H1 (cell line): ENCODE data around the gene MTFR1L. TPM values are rescaled to one million over a fixed set of nuclear protein-coding genes. Genes with fewer than 3 reads are reported as not detected.

ENCODE experiments used
- CTCF ChIA-PET: fragments of 300-600 bp; sonication (Branson Sonifier 250); formaldehyde crosslinking; loops from one replicate; lab custom pipeline; 2021; ENCODE audit not compliant: partially characterized antibody; lab: Charles Lee
- POLR2A ChIA-PET: fragments of 300-600 bp; sonication (Branson Sonifier 250); formaldehyde crosslinking; loops from one replicate; lab custom pipeline; 2021; ENCODE audit warnings: inconsistent platforms; ENCODE audit not compliant: partially characterized antibody; lab: Charles Lee
- DNase-seq, 2 experiments: peaks; one replicate each; pipeline versions ENCODE4 v3.0.0 to v3.0.0-alpha.2; 2010 to 2022; ENCODE audit warnings: low spot score in 2 of 2, low read depth in 1 of 2, mixed read lengths in 1 of 2
- FAIRE-seq: peaks from 2 replicates; lab custom pipeline; 2011; peaks lifted over from hg19 to GRCh38; lab: Jason Lieb, UNC
- H2AFZ ChIP-seq: 2 replicates; pipeline ENCODE4 v1.8.1; 2012; ENCODE audit warnings: low read length, inconsistent platforms
- H2AK5ac ChIP-seq: 2 replicates; pipeline ENCODE4 v1.6.1; 2013; ENCODE audit warnings: low read depth, low read length
- H2BK120ac ChIP-seq: replicated peaks from 2 replicates; pipeline ENCODE3; 2013; ENCODE audit warnings: low read depth, low read length, inconsistent platforms
- H2BK12ac ChIP-seq: 2 replicates; pipeline ENCODE4 v1.6.1; 2013; ENCODE audit warnings: low read depth, low read length
- H2BK15ac ChIP-seq: 2 replicates; pipeline ENCODE4 v1.6.1; 2013; ENCODE audit warnings: low read length
- H2BK20ac ChIP-seq: 2 replicates; pipeline ENCODE4 v1.6.1; 2013; ENCODE audit warnings: low read length
- H2BK5ac ChIP-seq: 2 replicates; pipeline ENCODE4 v1.6.1; 2013; ENCODE audit warnings: low read depth, low read length
- H3K14ac ChIP-seq: 2 replicates; pipeline ENCODE4 v1.6.1; 2013; ENCODE audit warnings: inconsistent platforms; ENCODE audit not compliant: insufficient read length
- H3K18ac ChIP-seq: 2 replicates; pipeline ENCODE4 v1.6.1; 2013; ENCODE audit warnings: low read length; ENCODE audit errors: extremely low read depth
- H3K23ac ChIP-seq: 2 replicates; pipeline ENCODE4 v1.6.1; 2013; ENCODE audit warnings: inconsistent platforms; ENCODE audit not compliant: insufficient read length
- H3K23me2 ChIP-seq: 2 replicates; pipeline ENCODE4 v1.6.1; 2013; ENCODE audit warnings: low read depth, low read length
- H3K27ac ChIP-seq: 2 replicates; pipeline ENCODE4 v1.6.1; 2011; ENCODE audit warnings: low read depth, low read length, inconsistent platforms
- H3K27me3 ChIP-seq, 4 experiments: replicated peaks in 1 of 4; 1 replicate in 1 of 4; 2 replicates in 3 of 4; pipeline versions ENCODE4 v1.6.1 to v1.8.1; 2011 to 2013; ENCODE audit warnings: low read length in 3 of 4, mild to moderate bottlenecking in 3 of 4, inconsistent platforms in 2 of 4, mixed read lengths in 2 of 4, moderate library complexity in 1 of 4; ENCODE audit not compliant: control insufficient read depth in 3 of 4, insufficient read depth in 3 of 4; ENCODE audit errors: extremely low read depth in 1 of 4
- H3K36me3 ChIP-seq, 4 experiments: 2 replicates each; pipeline versions ENCODE4 v1.6.1 to v1.8.1; 2011 to 2013; ENCODE audit warnings: mild to moderate bottlenecking in 4 of 4, low read length in 3 of 4, moderate library complexity in 2 of 4, control low read depth in 1 of 4, inconsistent platforms in 1 of 4; ENCODE audit not compliant: insufficient read depth in 4 of 4, control insufficient read depth in 2 of 4
- H3K4ac ChIP-seq: replicated peaks from 2 replicates; pipeline ENCODE3; 2013; ENCODE audit warnings: low read length, low read depth, mixed read lengths, inconsistent platforms; ENCODE audit not compliant: insufficient read length
- H3K4me1 ChIP-seq, 4 experiments: replicated peaks in 1 of 4; 1 replicate in 1 of 4; 2 replicates in 3 of 4; pipeline versions ENCODE4 v1.6.1 to v1.8.1; 2011 to 2013; ENCODE audit warnings: low read length in 3 of 4, inconsistent platforms in 2 of 4, mixed read lengths in 1 of 4; ENCODE audit not compliant: insufficient read depth in 4 of 4, control insufficient read depth in 3 of 4
- H3K4me2 ChIP-seq, 2 experiments: 2 replicates each; pipeline versions ENCODE4 v1.6.1 to v1.8.1; 2011 to 2013; ENCODE audit warnings: low read depth in 2 of 2, low read length in 2 of 2, control low read depth in 1 of 2, inconsistent platforms in 1 of 2, mild to moderate bottlenecking in 1 of 2; ENCODE audit not compliant: insufficient read depth in 1 of 2
- H3K4me3 ChIP-seq, 4 experiments: fragments of 200-600, 300-600 bp in 1 of 4; sonication (generic), shearing (Covaris generic), sonication (Bioruptor Twin) in 1 of 4; 2 replicates each; pipeline versions ENCODE4 v1.5.1 to v1.8.1; 2011 to 2016; ENCODE audit warnings: low read length in 4 of 4, low read depth in 3 of 4, control low read depth in 2 of 4, inconsistent platforms in 2 of 4, mild to moderate bottlenecking in 2 of 4, mixed read lengths in 1 of 4, moderate library complexity in 1 of 4; ENCODE audit not compliant: insufficient read depth in 2 of 4; ENCODE audit errors: extremely low read depth in 1 of 4
- H3K56ac ChIP-seq: replicated peaks from 2 replicates; pipeline ENCODE3; 2013; ENCODE audit warnings: low read depth, mild to moderate bottlenecking, mixed read lengths, low read length, inconsistent platforms; ENCODE audit not compliant: insufficient read length
- H3K79me1 ChIP-seq: 2 replicates; pipeline ENCODE4 v1.6.1; 2013; ENCODE audit warnings: low read depth, low read length, control low read depth
- H3K79me2 ChIP-seq, 2 experiments: 2 replicates each; pipeline versions ENCODE4 v1.6.1 to v1.8.1; 2012 to 2013; ENCODE audit warnings: low read length in 2 of 2, mild to moderate bottlenecking in 2 of 2, inconsistent platforms in 1 of 2; ENCODE audit not compliant: insufficient read depth in 2 of 2, control insufficient read depth in 1 of 2
- H3K9ac ChIP-seq, 4 experiments: replicated peaks in 1 of 4; 1 replicate in 1 of 4; 2 replicates in 3 of 4; pipeline versions ENCODE4 v1.6.1 to v1.8.1; 2011 to 2013; ENCODE audit warnings: low read depth in 3 of 4, low read length in 3 of 4, control low read depth in 2 of 4, mild to moderate bottlenecking in 2 of 4, moderate library complexity in 2 of 4, inconsistent platforms in 1 of 4; ENCODE audit errors: extremely low read depth in 1 of 4
- H3K9me3 ChIP-seq, 2 experiments: 2 replicates each; pipeline versions ENCODE4 v1.6.1 to v1.8.1; 2012 to 2013; ENCODE audit warnings: mild to moderate bottlenecking in 2 of 2, moderate library complexity in 2 of 2, control low read depth in 1 of 2, inconsistent platforms in 1 of 2, low read depth in 1 of 2, low read length in 1 of 2, mixed read lengths in 1 of 2; ENCODE audit not compliant: insufficient read depth in 2 of 2
- H4K20me1 ChIP-seq, 2 experiments: replicated peaks in 1 of 2; 2 replicates each; pipeline versions ENCODE3 to v1.8.1; 2011 to 2013; ENCODE audit warnings: inconsistent platforms in 2 of 2, low read length in 2 of 2, mild to moderate bottlenecking in 1 of 2; ENCODE audit not compliant: insufficient read depth in 2 of 2, control insufficient read depth in 1 of 2
- H4K5ac ChIP-seq: 2 replicates; pipeline ENCODE4 v1.6.1; 2013; ENCODE audit warnings: low read length, low read depth, mixed read lengths, inconsistent platforms; ENCODE audit not compliant: insufficient read length
- H4K8ac ChIP-seq: 2 replicates; pipeline ENCODE4 v1.8.0; 2013; ENCODE audit warnings: mild to moderate bottlenecking, moderate library complexity, low read length, inconsistent platforms; ENCODE audit not compliant: insufficient read depth; ENCODE audit errors: extremely low read depth
- H4K91ac ChIP-seq: replicated peaks from 2 replicates; pipeline ENCODE3; 2013; ENCODE audit warnings: low read length, mixed read lengths, inconsistent platforms; ENCODE audit not compliant: insufficient read length
- BRCA1 ChIP-seq: IDR thresholded peaks from 2 replicates; pipeline ENCODE4 v1.6.1; 2012; ENCODE audit warnings: low read depth, low read length, improper control_type of control experiment
- HDAC6 ChIP-seq: IDR thresholded peaks from one replicate; pipeline ENCODE4 v1.7.1; 2012; ENCODE audit warnings: low read depth, mild to moderate bottlenecking, inconsistent platforms, low read length, moderate library complexity
- NRF1 ChIP-seq: IDR thresholded peaks from 2 replicates; pipeline ENCODE4 v1.6.1; 2011; ENCODE audit warnings: mild to moderate bottlenecking, low read depth, low read length, improper control_type of control experiment
- RBBP5 ChIP-seq: IDR thresholded peaks from 2 replicates; pipeline ENCODE4 v1.7.1; 2012; ENCODE audit warnings: low read depth, mild to moderate bottlenecking, inconsistent platforms, low read length, moderate library complexity, borderline replicate concordance
- RNF2 ChIP-seq: fragments of 200-900, 300-1000 bp; sonication (generic); IDR thresholded peaks from 2 replicates; pipeline ENCODE4 v1.7.1; 2016; ENCODE audit warnings: borderline replicate concordance, low read depth, mild to moderate bottlenecking, antibody characterized with exemption, low read length; ENCODE audit not compliant: poor library complexity, severe bottlenecking; ENCODE audit errors: missing control alignments
- RXRA ChIP-seq: IDR thresholded peaks from 2 replicates; pipeline ENCODE4 v1.6.1; 2011; ENCODE audit warnings: low read depth, mild to moderate bottlenecking, low read length, moderate library complexity; ENCODE audit not compliant: insufficient read depth
- SIRT6 ChIP-seq: IDR thresholded peaks from one replicate; pipeline ENCODE4 v1.7.1; 2012; ENCODE audit warnings: low read length, inconsistent platforms
- SP4 ChIP-seq: IDR thresholded peaks from 2 replicates; pipeline ENCODE4 v1.6.1; 2012; ENCODE audit warnings: low read length, inconsistent platforms
- TBP ChIP-seq: IDR thresholded peaks from 2 replicates; pipeline ENCODE4 v1.6.1; 2011; ENCODE audit warnings: low read depth, low read length, improper control_type of control experiment
- TEAD4 ChIP-seq: IDR thresholded peaks from 2 replicates; pipeline ENCODE4 v1.6.1; 2012; ENCODE audit warnings: low read depth, low read length, inconsistent platforms, mixed read lengths
- WGBS, 2 experiments: shearing (Covaris generic) in 1 of 2; methylation state at CpG; one replicate each; pipeline versions ENCODE4 v1.1.6 to v1.1.7; 2013 to 2015; ENCODE audit warnings: low lambda C conversion rate in 2 of 2, mixed read lengths in 2 of 2, inconsistent platforms in 1 of 2, low coverage in 1 of 2, missing lambda C conversion rate in 1 of 2; ENCODE audit not compliant: insufficient replicate concordance in 2 of 2, insufficient coverage in 1 of 2, insufficient read length in 1 of 2; ENCODE audit errors: extremely low coverage in 1 of 2, missing lambda C conversion rate in 1 of 2; 5-methylcytosine and 5-hydroxymethylcytosine counted together
- polyA plus RNA-seq, 7 experiments: library from polyadenylated mRNA; depleted of rRNA in 3 of 7; stranded (reverse) in 5 of 7; unstranded in 2 of 7; fragments of >200 nt in 5 of 7; fragments of 200-250 nt in 2 of 7; gene quantifications; 1 replicate in 5 of 7; 2 replicates in 1 of 7; 4 replicates in 1 of 7; pipeline versions ENCODE4 v1.2.1 to v1.2.3, GENCODE V29; 2011 to 2013; ENCODE audit warnings: missing spikeins in 2 of 7, mixed read lengths in 2 of 7
- total RNA-seq: library from RNA; stranded (reverse); fragmentation: NEBNext Ultra II Directional; extraction: Animal tissue kit (Norgen Biotek cat#: 25700); gene quantifications from 2 replicates; pipeline ENCODE4 v1.2.1, GENCODE V29; 2021

MTFR1L gene
- total and polyA plus RNA-seq, 2 of the 8 experiments (the other 6 are each of a cell fraction or from before 2014, with no cell fraction given): 20.8 to 23.1 TPM

DNA sequence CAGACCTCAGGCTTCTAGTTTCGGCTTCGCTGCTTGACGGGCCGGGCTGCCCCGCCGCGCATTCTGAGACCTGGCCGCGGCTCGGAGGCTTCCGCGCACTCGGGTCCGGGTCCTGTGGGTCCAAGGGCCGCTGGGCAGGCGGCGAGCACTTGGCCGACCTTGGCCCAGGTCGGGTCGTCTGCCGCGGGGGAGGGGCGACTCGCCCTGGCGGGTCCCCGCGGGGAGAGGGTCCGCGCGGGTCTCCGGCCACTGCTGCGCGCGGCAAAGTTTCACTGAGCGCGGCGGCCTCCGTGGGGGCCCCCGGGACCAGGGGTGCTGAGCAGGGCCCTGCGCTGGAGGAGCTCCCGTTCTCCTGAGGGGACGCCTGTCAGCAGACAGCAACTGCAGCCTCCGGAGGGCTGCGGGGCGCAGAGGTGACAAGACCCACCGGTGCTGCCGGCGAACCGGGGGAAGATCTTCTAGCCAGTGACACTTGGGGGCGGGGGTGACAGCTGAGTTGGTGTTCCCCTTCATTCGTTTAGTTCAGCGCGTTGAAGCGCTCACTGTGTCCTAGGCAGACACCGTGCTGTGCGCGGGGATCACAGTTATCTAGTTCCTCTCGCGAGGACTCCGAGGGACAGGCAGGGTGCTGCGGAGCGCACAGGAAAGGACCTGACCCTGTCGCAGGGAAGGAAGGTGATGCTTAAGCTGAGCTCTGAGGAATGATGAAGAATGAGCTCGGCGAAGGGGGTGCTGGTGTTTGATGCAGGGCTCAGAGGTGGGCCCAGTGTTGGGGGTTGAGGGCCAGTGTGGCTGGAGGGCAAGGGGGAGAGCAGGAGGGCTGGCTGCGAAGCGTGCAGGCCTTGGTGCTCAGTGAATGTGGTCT lies 725 bp downstream of the MTFR1L start:
- Histone ChIP-seq H4K20me1 (peaks cover 11 to 13% of the 10 kb centered on the region in 2 experiments), H3K9ac (peak overlapping the region; percentile 7 to 58 (median 48); a peak in 6 of 7 replicates), H3K27me3 (peaks cover 0 to 6% (median 2%) of the 10 kb centered on the region in 4 experiments; a peak in 4 of 7 replicates), H3K23ac (no peak overlapping the region), H3K27ac (peak overlapping the region; percentile 31; the same call in 1 of the 2 replicates), H3K4ac (no peak overlapping the region), H3K14ac (no peak overlapping the region), H3K79me2 (peaks cover 0 to 3% of the 10 kb centered on the region in 2 experiments; a peak in 1 of 4 replicates), H3K56ac (no peak overlapping the region), H4K8ac (0 out of 2 replicates have a peak overlapping the region, but pooled peaks have one; percentile 71), H3K4me1 (peaks cover 12 to 25% (median 15%) of the 10 kb centered on the region in 4 experiments), H3K18ac (0 out of 2 replicates have a peak overlapping the region, but pooled peaks have one; percentile 25), H3K23me2 (peaks cover 12% of the 10 kb centered on the region), H2BK20ac (no peak overlapping the region), H3K9me3 (no peaks in the 10 kb centered on the region), H3K36me3 (no peaks in the 10 kb centered on the region; a peak in 1 of 8 replicates), H4K91ac (peak overlapping the region; percentile 31), H2BK5ac (peak overlapping the region; percentile 47; the same call in 1 of the 2 replicates), H2AFZ (no peak overlapping the region), H3K4me3 (peak overlapping the region; percentile 75 to 85 (median 80)), H2BK120ac (no peak overlapping the region), H3K79me1 (peaks cover 8% of the 10 kb centered on the region; the same call in 1 of the 2 replicates), H3K4me2 (peak overlapping the region; percentile 90 to 93), H2AK5ac (no peak overlapping the region), H2BK12ac (no peak overlapping the region), H2BK15ac (no peak overlapping the region), H4K5ac (peak overlapping the region; percentile 38)
- CTCF ChIA-PET: interaction anchor here (0.7 to 2.7 kb wide), 12 partner anchors 9 to 393 kb away, joined by 3 to 11 read pairs (median 3); partner anchors contain the start of gene PAFAH2
- DNase-seq: peak in 1 of 2 experiments; percentile 74
- POLR2A ChIA-PET: interaction anchor here (0.6 to 5.5 kb wide), 22 partner anchors 9 to 390 kb away, joined by 3 to 32 read pairs (median 3); partner anchors contain the start of genes MACO1, PAFAH2 and PAQR7
- 7% methylated on average over 51 of the region's 67 CpGs; no CpG with 5 or more reads in 1 of the 2 experiments for WGBS, 2 experiments
- FAIRE-seq: no peak
- TF ChIP-seq TBP (no peak), TEAD4 (no peak), HDAC6 (no peak), RNF2 (no peak), SIRT6 (no peak), NRF1 (no peak), RBBP5 (0 out of 2 replicates have a peak, but pooled peaks have one; percentile 22), SP4 (no peak), RXRA (no peak), BRCA1 (no peak)
